Stimulated activated memory B cell treated with anti-CD40 and anti-IgM and Interleukin-4, amounts not matched to agents 10 μg/mL and 1 μg/mL and 100 μg/mL, for 72 hours (primary cell): Measurements from ENCODE around the gene KCNQ4.

Source experiments
- ATAC-seq: fragments of 150-1000 bp; cut with Tn5 transposase; 2 replicates; pipeline ENCODE4 v1.10.0; 2021
- H3K27ac Mint-ChIP-seq: one replicate; pipeline ENCODE4 v1.8.0; 2022; ENCODE audit warnings: mild to moderate bottlenecking, mixed read lengths
- H3K27me3 Mint-ChIP-seq: one replicate; pipeline ENCODE4 v1.8.0; 2022; ENCODE audit warnings: mixed read lengths
- H3K36me3 Mint-ChIP-seq: one replicate; pipeline ENCODE4 v1.8.0; 2022; ENCODE audit warnings: mixed read lengths
- H3K4me1 Mint-ChIP-seq: one replicate; pipeline ENCODE4 v1.8.0; 2022; ENCODE audit warnings: mixed read lengths
- H3K4me3 Mint-ChIP-seq: one replicate; pipeline ENCODE4 v1.8.0; 2022; ENCODE audit warnings: mild to moderate bottlenecking, moderate library complexity, mixed read lengths
- H3K9me3 Mint-ChIP-seq: one replicate; pipeline ENCODE4 v1.8.0; 2022; ENCODE audit warnings: mixed read lengths

The KCNQ4 gene

DNA sequence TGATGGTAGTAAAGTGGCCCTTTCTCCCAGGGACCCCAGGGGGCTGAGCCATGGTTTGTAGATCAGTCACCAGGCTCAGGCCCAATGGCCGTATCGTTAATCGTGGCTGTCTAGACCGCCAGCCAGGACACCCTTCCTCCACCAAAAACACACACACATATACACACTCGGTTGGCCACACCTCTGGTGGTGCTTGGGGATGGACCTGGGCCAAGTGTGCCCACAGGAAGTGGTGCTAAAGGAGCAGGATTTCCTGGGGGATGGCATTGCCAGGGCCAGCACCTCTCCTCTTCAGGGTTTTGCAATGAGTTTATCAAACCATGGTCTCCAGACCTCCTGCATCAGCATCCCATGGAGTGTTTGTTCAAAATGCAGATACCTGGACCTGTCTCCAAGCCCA, 42.4 kb downstream of the KCNQ4 start:
- H3K27ac Mint-ChIP-seq = no peak overlapping the region

DNA sequence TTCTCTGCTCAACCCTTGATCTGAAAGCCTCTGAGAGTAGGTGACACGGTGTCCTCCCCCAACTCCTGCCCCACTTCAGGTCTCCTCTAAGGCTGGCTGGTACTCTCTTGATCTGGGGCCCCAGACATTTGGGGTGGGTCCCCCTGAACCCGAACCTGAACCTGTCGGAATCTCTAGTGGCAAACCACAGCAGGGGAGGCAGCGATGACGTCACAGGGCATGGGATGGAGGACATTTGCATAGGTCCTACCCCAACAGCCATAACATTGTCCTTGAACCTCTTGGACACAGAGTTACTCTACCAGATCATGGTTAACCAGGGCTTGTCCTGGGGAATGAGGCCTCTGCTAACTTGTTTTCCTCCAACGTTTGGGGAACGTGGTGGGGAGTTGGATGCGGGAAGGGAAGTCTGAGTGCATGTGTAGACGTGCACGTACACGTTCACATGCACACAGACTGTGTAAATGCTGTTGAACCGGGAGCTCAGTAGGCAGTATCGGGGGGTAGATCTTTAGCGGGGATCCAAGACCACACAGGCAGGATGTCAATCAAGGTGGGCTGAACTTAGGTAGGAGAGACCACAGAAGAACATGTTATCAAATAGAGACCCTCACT, 46.2 kb downstream of the KCNQ4 start:
- Mint-ChIP-seq H3K36me3 (no peaks in the 10 kb centered on the region), H3K9me3 (no peaks in the 10 kb centered on the region), H3K4me1 (peaks cover 20% of the 10 kb centered on the region), H3K27me3 (no peaks in the 10 kb centered on the region), H3K4me3 (no peak overlapping the region), H3K27ac (no peak overlapping the region)
- ATAC-seq = no peak

More for the DNA sequence above, 42.4 kb downstream of the KCNQ4 start:
- Mint-ChIP-seq H3K4me1 (peaks cover 21% of the 10 kb centered on the region), H3K4me3 (no peak overlapping the region), H3K9me3 (no peaks in the 10 kb centered on the region), H3K27me3 (no peaks in the 10 kb centered on the region), H3K36me3 (no peaks in the 10 kb centered on the region)
- ATAC-seq = no peak

DNA sequence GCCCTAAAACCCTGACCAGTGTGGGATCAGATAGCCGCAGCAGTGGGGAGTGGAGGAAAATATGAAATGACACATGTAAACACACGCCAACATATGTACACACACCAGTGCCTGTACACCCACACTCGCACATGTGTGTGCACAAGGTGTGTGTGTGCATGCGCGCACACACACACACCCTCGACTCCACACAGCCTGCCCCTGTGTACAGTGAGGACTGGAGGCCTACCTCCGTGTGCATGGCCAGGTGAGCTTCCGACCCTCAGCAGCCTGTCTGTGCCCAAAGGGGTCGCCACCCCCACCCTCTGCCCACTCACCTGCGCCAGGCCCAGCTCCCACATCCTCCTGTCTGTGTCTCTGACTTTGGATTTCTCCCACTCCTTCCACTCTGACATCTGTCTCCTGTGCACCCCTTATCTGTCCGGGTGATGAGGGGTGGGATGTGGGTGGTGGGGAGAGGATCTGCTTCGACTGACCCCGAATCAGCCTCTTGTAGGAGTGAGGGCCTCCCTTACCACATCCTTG, 46.9 kb downstream of the KCNQ4 start:
- no peaks in the 10 kb centered on the region for H3K9me3 Mint-ChIP-seq
- ATAC-seq = no peak
- H3K4me3 Mint-ChIP-seq = no peak overlapping the region
- H3K27me3 Mint-ChIP-seq = no peaks in the 10 kb centered on the region
- peaks cover 13% of the 10 kb centered on the region for H3K4me1 Mint-ChIP-seq
- H3K36me3 Mint-ChIP-seq = no peaks in the 10 kb centered on the region
- no peak overlapping the region for H3K27ac Mint-ChIP-seq

DNA sequence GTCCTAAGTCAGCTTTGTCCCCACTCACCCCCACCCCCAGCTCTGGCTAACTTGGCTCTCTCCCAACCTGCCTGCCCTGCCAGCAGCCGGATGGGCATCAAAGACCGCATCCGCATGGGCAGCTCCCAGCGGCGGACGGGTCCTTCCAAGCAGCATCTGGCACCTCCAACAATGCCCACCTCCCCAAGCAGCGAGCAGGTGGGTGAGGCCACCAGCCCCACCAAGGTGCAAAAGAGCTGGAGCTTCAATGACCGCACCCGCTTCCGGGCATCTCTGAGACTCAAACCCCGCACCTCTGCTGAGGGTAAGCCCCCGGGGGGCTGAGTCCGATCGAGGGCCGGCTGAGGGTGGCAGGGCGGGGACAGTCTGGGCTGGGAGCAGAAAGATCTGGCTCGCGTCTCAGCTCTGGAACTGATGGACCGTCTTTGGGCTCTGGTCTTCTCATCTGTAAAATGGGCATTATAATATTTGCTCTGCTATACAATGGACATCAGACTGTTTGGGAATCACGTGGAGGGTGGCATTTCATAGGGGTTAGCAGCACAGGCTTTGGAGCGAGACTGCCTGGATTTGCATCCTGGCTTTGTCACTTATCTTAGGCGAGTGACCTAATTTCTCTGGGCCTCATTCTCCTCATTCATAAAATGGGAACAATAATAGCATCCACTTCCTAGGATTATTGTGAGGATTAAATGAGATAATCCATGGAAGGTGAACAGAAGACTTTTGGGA, 47.6 kb downstream of the KCNQ4 start:
- no peak overlapping the region for H3K27ac Mint-ChIP-seq

DNA sequence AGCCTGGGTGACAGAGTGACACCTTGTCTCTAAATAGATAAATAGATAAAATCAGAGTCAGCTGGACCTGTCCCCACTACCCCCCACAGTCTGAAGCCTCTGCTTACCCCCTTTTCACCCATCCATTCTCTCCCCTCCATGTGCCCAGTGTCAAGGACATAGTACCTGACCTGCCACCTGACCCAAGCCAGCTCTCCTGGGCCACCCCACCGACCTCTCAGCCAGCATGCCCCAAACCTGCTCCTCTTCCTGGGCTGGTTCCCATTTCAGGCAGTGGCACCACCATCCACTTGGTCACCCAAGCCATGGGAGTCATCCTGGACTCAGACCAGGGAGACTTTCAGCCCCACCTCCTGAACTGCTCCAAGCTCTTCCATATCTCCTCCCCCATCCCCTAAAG, 50.4 kb downstream of the KCNQ4 start:
- no peak overlapping the region for H3K27ac Mint-ChIP-seq
- no peaks in the 10 kb centered on the region for H3K9me3 Mint-ChIP-seq
- H3K27me3 Mint-ChIP-seq = peaks cover 7% of the 10 kb centered on the region
- H3K4me3 Mint-ChIP-seq = no peak overlapping the region
- H3K36me3 Mint-ChIP-seq = no peaks in the 10 kb centered on the region
- ATAC-seq = no peak
- no peaks in the 10 kb centered on the region for H3K4me1 Mint-ChIP-seq

More for the DNA sequence above, 47.6 kb downstream of the KCNQ4 start:
- Mint-ChIP-seq H3K4me1 (peaks cover 6% of the 10 kb centered on the region), H3K4me3 (no peak overlapping the region), H3K9me3 (no peaks in the 10 kb centered on the region), H3K27me3 (no peaks in the 10 kb centered on the region), H3K36me3 (no peaks in the 10 kb centered on the region)
- ATAC-seq = no peak

DNA sequence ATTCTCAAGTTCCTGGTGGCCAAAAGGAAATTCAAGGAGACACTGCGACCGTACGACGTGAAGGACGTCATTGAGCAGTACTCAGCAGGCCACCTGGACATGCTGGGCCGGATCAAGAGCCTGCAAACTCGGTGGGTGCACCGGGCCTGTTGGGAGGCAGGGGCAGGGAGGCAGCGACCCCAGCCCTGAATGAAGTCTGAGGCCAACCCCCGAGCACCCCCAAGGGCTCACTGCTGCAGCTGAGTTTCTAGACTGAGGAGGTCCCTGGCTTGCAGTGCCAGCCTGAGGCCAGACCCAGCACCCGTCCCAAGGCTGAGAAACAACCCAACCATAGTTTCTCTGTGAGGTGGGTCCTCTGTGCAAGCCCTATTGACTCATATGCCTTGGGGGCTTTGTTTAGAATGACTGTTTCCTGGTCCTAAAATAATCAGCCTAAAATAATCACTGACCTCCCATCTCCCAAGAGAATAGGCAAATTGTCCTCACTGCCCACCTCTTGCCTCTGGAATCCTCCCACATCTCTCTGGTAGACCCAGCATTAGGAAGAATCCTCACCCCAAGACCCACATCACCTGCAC, 51.5 kb downstream of the KCNQ4 start:
- Mint-ChIP-seq H3K9me3 (no peaks in the 10 kb centered on the region), H3K27ac (no peak overlapping the region), H3K27me3 (peaks cover 18% of the 10 kb centered on the region), H3K4me3 (no peak overlapping the region), H3K36me3 (no peaks in the 10 kb centered on the region), H3K4me1 (no peaks in the 10 kb centered on the region)
- no peak for ATAC-seq

DNA sequence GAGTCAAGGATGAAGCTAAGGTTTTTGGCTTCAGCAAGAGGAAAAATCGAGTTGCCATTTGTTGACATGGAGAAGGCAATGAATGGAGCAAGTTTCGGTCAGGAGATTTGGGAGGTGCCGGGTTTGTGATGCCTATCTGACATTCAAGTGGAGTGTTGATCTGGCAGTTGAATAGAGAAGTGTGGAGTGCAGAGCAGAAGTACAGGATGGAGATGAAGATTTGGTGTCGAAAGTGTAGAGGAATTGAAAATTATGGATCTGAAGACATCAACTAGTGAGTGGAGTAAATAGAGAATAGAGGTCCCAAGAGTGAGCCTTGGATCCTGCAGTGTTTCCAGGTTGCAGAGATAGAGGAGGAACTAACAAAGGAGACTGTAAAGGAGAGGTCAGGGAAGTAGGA, 52.7 kb downstream of the KCNQ4 start:
- H3K4me1 Mint-ChIP-seq = no peaks in the 10 kb centered on the region
- ATAC-seq = no peak
- H3K27me3 Mint-ChIP-seq = peaks cover 25% of the 10 kb centered on the region
- no peaks in the 10 kb centered on the region for H3K36me3 Mint-ChIP-seq
- no peaks in the 10 kb centered on the region for H3K9me3 Mint-ChIP-seq
- no peak overlapping the region for H3K27ac Mint-ChIP-seq
- no peak overlapping the region for H3K4me3 Mint-ChIP-seq

DNA sequence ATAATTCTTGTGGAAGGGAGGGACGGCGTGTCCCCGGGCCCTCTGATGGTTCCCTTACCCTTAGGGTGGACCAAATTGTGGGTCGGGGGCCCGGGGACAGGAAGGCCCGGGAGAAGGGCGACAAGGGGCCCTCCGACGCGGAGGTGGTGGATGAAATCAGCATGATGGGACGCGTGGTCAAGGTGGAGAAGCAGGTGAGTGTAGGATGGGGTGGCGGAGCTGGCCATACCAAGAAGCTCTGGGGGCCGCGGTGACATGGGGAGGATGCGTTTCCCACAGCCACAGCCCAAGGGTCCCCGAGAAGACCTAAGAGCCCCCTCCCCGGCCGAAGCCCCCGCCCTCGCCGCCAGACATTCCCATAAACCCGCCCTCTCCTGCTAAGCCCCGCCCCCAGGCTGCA, 54.0 kb downstream of the KCNQ4 start:
- no peak overlapping the region for H3K27ac Mint-ChIP-seq
- peaks cover 4% of the 10 kb centered on the region for H3K36me3 Mint-ChIP-seq
- H3K4me3 Mint-ChIP-seq = no peak overlapping the region
- no peak for ATAC-seq
- peaks cover 3% of the 10 kb centered on the region for H3K9me3 Mint-ChIP-seq
- no peaks in the 10 kb centered on the region for H3K4me1 Mint-ChIP-seq
- H3K27me3 Mint-ChIP-seq = peaks cover 31% of the 10 kb centered on the region

DNA sequence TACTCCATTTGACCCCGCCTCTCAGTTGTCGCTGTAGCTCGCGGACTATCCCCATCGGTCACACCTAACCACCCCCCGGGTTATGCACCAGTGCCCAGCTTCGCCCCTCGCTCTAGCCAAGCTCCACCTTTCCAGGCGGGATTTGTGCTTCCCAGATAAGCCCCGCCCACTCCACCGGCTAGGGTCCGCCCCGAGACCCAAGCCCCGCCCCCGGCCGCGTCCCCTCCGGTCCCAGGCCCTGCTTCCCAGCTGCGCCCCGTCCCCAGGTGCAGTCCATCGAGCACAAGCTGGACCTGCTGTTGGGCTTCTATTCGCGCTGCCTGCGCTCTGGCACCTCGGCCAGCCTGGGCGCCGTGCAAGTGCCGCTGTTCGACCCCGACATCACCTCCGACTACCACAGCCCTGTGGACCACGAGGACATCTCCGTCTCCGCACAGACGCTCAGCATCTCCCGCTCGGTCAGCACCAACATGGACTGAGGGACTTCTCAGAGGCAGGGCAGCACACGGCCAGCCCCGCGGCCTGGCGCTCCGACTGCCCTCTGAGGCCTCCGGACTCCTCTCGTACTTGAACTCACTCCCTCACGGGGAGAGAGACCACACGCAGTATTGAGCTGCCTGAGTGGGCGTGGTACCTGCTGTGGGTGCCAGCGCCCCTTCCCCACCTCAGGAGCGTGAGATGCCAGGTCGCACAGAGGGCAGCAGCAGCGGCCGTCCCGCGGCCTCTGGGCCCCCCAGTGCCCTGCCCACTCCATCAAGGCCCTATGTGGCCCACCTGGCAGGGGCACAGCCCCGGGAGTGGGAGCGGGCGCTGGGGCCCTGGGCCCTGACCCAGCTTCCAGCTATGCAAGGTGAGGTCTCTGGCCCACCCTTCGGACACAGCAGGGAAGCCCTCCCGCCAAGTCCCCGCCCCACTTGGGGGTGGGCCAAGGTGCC, 54.7 kb downstream of the KCNQ4 start:
- Mint-ChIP-seq H3K9me3 (peaks cover 4% of the 10 kb centered on the region), H3K27ac (no peak overlapping the region), H3K27me3 (peaks cover 35% of the 10 kb centered on the region), H3K36me3 (peaks cover 7% of the 10 kb centered on the region), H3K4me3 (no peak overlapping the region), H3K4me1 (no peaks in the 10 kb centered on the region)
- ATAC-seq = no peak

DNA sequence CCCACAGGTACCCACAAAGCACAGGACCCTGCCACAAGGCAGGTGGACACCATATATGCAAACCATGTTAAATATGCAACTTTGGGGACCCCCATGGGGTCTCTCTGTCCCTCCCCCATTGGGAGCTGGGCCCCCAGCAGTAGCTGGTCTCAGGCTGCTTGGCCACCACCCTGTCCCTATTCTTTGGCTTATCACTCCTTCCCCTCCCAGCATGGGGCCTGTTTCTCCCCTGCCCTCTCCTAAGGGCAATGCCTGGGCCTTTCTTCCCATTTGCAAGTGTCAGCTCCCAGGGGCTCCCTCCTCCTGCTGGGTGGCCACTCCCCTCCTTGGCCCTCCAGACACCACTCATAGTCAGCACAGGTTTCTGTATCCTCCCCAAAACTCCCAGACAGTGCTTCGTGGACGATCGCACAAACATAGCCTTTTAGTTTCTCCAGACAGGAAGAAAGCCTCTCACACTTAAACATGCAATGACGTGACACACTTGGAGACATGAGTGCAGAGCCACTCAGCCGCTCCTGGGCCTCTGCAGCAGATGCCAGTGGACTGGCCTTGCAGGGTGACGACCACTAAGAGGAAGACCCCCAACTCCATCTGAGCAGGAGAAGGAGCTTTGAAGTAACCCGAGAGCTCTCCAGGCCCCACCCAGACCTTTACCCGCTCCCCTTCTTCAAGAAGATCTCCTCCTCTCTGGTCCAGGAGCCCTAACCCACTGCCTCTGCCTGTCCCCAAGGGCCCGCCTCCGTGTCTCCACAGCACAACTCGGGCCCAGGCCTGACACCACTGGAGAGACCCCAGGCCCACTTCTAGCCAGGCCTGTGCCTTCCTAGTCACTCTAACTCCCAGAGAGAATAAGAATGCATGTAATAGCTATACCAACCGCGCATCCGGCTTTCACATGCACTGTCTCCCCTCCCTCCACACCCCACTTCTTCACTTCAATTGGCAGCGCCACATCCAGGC, 55.7 kb downstream of the KCNQ4 start:
- H3K9me3 Mint-ChIP-seq = peaks cover 4% of the 10 kb centered on the region
- H3K27me3 Mint-ChIP-seq = peaks cover 35% of the 10 kb centered on the region
- ATAC-seq = no peak
- H3K36me3 Mint-ChIP-seq = peaks cover 7% of the 10 kb centered on the region
- H3K4me1 Mint-ChIP-seq = no peaks in the 10 kb centered on the region
- H3K27ac Mint-ChIP-seq = no peak overlapping the region
- no peak overlapping the region for H3K4me3 Mint-ChIP-seq

DNA sequence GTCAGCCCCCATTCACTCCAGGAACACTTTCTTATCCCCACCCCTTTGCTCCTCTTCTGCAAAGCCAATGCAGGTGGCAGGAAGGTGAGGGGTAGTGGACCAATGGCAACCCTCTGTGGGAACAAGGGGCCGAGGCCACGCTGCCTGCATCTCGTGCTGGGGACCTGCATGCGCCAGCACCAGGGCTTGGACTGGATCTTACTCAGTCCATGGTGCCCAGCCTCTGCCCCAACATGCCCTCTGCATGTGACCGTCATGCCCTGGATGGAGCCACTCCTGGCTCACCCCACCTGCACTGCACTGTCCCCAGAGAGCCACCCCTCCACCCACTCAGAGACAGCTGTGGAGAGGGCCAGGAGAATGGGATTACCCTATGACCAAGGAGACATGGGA, 56.4 kb downstream of the KCNQ4 start:
- peaks cover 4% of the 10 kb centered on the region for H3K9me3 Mint-ChIP-seq
- H3K27ac Mint-ChIP-seq = no peak overlapping the region
- H3K4me3 Mint-ChIP-seq = no peak overlapping the region
- H3K4me1 Mint-ChIP-seq = no peaks in the 10 kb centered on the region
- ATAC-seq = no peak
- peaks cover 35% of the 10 kb centered on the region for H3K27me3 Mint-ChIP-seq
- peaks cover 7% of the 10 kb centered on the region for H3K36me3 Mint-ChIP-seq

DNA sequence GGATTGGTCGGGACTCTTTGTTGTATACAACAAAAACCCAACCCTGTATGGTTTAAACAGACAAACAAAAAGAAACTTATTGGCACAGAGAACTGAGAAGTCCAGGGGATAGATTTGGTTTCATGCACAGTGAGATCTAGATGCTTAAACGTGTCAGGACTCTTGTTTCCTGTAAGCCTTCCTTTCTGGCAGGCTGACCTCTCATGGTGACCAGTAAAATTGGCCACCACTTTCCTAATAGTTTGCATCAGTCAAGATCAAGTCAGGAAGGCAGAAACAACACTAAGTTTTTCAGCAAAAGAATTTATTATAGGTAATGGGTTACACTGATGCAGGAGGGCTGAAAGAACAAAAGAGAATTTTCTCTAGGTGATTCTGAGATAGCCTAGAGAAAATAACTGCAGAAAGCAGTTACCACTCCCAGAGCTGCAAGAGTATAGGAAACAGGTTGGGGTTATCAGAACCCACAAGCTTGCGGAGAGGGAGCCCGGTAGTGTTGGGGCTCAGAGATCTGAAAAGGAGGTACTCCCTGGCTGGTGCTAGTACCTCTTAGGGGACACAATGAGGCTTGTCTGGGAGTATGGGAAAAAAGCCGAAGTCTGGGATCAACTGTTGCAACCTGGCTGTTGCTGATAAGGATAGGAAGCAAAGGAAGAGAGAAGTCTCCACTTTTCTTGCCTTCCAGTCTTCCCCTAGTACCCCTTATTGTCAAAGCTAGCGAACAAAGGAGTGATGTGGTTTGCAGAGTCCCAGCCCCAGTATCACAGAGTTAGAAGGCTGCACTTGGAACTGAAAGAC, 57.1 kb downstream of the KCNQ4 start:
- Mint-ChIP-seq H3K4me1 (no peaks in the 10 kb centered on the region), H3K27ac (no peak overlapping the region), H3K36me3 (peaks cover 7% of the 10 kb centered on the region), H3K9me3 (peaks cover 4% of the 10 kb centered on the region), H3K4me3 (no peak overlapping the region), H3K27me3 (peaks cover 35% of the 10 kb centered on the region)
- ATAC-seq = no peak

DNA sequence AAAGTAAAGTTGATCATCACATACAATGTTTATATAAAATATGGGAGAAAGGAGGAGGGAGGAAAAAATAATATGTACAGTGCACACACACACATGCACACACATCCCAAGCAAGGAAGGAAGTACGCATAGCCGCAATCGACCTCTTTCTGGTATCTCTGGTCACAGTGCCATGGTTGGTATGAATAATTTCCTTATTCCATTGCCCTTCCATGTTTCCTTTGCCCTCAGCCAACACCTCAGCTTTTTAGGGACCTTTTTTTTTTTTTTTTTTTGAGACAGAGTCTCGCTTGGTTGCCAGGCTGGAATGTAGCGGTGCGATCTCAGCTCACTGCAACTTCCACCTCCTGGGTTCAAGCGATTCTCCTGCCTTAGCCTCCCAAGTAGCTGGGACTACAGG, 58.0 kb downstream of the KCNQ4 start:
- H3K27me3 Mint-ChIP-seq = peaks cover 35% of the 10 kb centered on the region
- no peak for ATAC-seq
- H3K9me3 Mint-ChIP-seq = peaks cover 4% of the 10 kb centered on the region
- no peak overlapping the region for H3K27ac Mint-ChIP-seq
- H3K4me3 Mint-ChIP-seq = no peak overlapping the region
- no peaks in the 10 kb centered on the region for H3K4me1 Mint-ChIP-seq
- H3K36me3 Mint-ChIP-seq = peaks cover 7% of the 10 kb centered on the region
